ENCODE results near the gene CLTC.

CLTC gene

DNA sequence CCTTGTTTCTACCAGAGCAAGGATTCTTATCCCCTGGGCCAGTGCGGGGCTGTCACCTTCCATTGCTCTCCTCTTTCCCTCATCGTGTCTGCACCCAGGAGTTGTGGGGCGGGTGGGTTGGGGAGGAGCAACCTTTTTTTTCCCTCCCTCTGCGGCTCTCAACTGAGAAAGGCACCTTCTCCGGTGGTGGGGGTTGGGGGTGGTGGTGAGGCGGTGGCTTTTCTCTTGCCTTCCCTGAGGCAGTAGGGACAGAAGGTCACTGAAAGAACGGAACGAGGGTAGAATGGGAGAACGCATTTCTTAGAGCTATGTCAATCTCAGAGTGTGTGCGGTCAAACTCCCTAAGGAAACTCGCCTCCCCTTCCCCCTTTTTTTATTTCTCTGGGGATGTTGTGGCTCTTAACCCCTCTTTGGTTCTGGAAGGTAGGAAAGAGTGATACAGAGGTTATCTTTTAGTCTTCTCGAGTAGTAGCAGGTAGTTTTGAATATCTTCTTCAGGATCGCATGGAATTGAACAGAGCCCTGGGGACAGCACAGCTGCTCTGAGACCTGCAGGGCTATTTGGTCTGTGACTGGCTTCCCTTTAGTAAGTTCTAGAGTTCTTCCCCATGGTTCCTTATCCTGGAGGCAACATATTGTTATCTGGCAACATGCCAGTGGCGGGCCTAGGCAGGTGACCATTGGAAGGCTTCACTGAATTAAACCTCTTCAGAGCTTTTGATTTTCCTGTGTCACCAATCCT, 994 bp downstream of the CLTC start:
- TF ChIP-seq, protein P1, sequence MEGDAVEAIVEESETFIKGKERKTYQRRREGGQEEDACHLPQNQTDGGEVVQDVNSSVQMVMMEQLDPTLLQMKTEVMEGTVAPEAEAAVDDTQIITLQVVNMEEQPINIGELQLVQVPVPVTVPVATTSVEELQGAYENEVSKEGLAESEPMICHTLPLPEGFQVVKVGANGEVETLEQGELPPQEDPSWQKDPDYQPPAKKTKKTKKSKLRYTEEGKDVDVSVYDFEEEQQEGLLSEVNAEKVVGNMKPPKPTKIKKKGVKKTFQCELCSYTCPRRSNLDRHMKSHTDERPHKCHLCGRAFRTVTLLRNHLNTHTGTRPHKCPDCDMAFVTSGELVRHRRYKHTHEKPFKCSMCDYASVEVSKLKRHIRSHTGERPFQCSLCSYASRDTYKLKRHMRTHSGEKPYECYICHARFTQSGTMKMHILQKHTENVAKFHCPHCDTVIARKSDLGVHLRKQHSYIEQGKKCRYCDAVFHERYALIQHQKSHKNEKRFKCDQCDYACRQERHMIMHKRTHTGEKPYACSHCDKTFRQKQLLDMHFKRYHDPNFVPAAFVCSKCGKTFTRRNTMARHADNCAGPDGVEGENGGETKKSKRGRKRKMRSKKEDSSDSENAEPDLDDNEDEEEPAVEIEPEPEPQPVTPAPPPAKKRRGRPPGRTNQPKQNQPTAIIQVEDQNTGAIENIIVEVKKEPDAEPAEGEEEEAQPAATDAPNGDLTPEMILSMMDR (IDR thresholded peaks at IDR 0.05; ENCODE audit: control extremely low read depth, extremely low read depth, low read depth, missing control alignments), result no peak
- CTCF ChIA-PET, result no interaction called here
- POLR2A ChIA-PET, result interaction anchor here (2.4 kb wide), 1 partner anchor 87 kb away, joined by 9 read pairs; the partner anchor contains the start of genes PTRH2 and VMP1
- peak; percentile 51 for DNase-seq (ENCODE audit: extremely low spot score)

DNA sequence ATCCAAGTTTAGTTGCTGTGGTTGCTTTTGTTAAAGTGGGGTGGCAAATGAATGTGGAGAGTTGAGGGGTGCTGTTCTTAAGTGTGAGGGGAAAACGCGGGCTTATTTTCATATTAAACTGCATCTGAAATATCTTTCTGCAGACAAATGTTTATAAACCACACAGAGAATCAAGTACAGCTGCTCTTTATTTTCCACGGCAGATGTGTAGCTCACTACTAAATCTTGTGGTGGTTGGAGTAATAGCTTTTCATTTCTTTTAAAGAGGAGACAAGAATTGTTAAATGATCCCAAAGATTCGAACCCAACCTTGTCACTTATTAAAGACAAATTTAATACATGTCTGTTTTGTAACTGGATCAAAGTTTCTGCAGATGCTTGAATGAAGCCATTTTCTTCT, 2.1 kb downstream of the CLTC start:
- CTCF ChIA-PET, result interaction anchor here (0.6 to 1.3 kb wide), 3 partner anchors 14 to 193 kb away, joined by 3 to 5 read pairs (median 3); no protein-coding TSS in a partner anchor
- TF ChIP-seq, protein P1 (IDR thresholded peaks at IDR 0.05; ENCODE audit: control extremely low read depth, extremely low read depth, low read depth, missing control alignments), result no peak
- DNase-seq (ENCODE audit: extremely low spot score), result no peak
- POLR2A ChIA-PET, result interaction anchor here (0.5 to 0.6 kb wide), 2 partner anchors 20 to 457 kb away, joined by 3 to 4 read pairs; no protein-coding TSS in a partner anchor

DNA sequence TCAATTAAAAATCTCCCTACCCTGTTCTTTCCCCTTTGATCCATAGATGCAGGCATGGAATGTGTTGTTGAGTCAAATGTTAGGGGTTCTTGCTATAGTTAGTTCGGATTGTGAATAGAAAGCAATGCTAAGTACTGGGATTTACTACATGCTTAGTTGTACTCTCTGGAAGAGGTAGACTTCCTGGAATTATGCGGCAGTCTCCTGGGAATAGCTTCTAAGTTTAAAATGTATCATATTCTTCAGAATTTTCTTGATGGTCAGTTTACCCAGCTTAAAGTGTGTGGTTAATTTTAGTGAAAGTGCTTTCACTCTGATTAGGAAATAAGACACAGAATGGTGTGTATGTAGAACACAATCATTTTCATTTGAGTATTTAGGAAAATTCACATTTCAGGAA, 3.5 kb downstream of the CLTC start:
- TF ChIP-seq, protein P1 (IDR thresholded peaks at IDR 0.05; ENCODE audit: control extremely low read depth, extremely low read depth, low read depth, missing control alignments), result no peak
- no peak for DNase-seq (ENCODE audit: extremely low spot score)
- ChIA-PET CTCF (no interaction called here), POLR2A (interaction anchor here (0.5 to 0.6 kb wide), 2 partner anchors 13 to 983 kb away, joined by 4 read pairs; no protein-coding TSS in a partner anchor)

DNA sequence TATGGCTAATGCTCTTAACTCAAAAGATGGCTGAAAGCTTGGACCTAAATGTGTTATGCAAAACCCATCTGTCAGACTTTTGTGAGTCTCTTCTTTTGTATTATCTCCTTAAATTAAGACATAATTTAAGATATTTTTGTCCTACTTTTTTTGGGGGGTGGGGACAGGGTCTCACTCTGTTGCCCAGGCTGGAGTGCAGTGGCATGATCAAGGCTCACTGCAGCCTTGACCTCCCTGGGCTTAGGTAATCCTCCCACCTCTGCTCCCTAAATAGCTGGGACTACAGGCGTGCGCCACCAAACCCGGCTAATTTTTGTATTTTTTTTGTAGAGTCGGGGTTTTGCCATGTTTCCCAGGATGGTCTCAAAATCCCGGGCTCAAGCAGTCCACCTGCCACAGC, 7.1 kb downstream of the CLTC start:
- DNase-seq (ENCODE audit: extremely low spot score), result no peak
- TF ChIP-seq, protein P1 (IDR thresholded peaks at IDR 0.05; ENCODE audit: control extremely low read depth, extremely low read depth, low read depth, missing control alignments), result no peak
- ChIA-PET CTCF (no interaction called here), POLR2A (no interaction called here)

DNA sequence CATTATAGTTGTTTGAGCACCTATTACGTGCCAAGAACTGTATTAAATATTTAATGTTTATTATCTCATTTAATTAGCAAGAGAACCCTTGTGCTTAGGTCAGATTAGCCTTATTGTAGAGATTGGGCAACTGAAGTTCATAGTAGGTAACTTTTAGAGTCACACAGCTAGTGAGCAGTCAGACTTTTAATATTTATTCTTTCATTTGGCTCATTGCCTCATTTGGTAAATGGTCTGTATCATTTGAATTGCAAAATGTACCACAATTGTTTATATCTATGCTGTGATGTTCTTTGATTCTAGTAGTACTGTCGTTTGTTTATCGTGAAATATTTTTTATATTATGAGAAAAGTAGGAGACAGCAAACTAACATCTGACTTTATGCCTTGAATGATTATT, 7.6 kb downstream of the CLTC start:
- TF ChIP-seq, protein P1 (IDR thresholded peaks at IDR 0.05; ENCODE audit: control extremely low read depth, extremely low read depth, low read depth, missing control alignments), result no peak
- no peak for DNase-seq (ENCODE audit: extremely low spot score)
- ChIA-PET POLR2A (interaction anchor here (0.7 kb wide), 1 partner anchor 9 kb away, joined by 3 read pairs; no protein-coding TSS in a partner anchor), CTCF (no interaction called here)

DNA sequence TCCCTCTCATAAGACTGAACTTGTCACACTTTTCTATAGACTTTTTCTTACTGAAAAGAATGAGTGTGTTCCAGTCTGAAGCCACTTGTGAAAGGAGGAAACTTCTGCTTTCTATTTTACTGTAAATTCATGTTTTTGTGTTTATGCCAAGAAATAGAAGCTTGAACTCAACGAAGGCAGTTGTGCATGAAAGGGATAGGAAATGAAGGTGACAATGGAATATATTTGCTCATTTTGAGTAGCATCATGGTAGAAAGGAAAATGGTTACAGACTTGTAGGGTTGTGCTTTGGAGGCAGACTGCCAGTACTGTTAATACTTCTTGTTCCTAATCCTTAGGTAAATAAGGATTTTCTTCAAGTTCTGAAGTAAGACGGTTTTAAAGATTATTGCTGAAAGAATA, 8.1 kb downstream of the CLTC start:
- TF ChIP-seq, protein P1 (IDR thresholded peaks at IDR 0.05; ENCODE audit: control extremely low read depth, extremely low read depth, low read depth, missing control alignments), result no peak
- ChIA-PET CTCF (no interaction called here), POLR2A (interaction anchor here (0.7 kb wide), 1 partner anchor 9 kb away, joined by 3 read pairs; no protein-coding TSS in a partner anchor)
- peak; percentile 22 for DNase-seq (ENCODE audit: extremely low spot score)

All from GM10248 (cell line).